Activated naive CD4-positive, alpha-beta T cell treated with anti-CD3 and anti-CD28 coated beads for 36 hours (primary cell): Measurements from ENCODE around the gene NFE2L2. TPM values are rescaled to one million over a fixed set of nuclear protein-coding genes. Genes with fewer than 3 reads are reported as not detected.

Source experiments
- microRNA-seq: library from miRNA; unstranded; fragments of <30 nt; microRNA quantifications from one replicate; pipeline ENCODE4 v1.2.0, GENCODE V29; 2022; ENCODE audit warnings: borderline microRNAs expressed, borderline replicate concordance
- total RNA-seq, 2 experiments: library from RNA; stranded (reverse); gene quantifications; one replicate each; pipeline ENCODE4 v1.2.3, GENCODE V29; 2021

NFE2L2 gene
- total RNA-seq, 2 experiments from 2014 or later: 63.8 to 66.9 TPM

Small RNA genes lying within 50 kb of the gene (microRNA-seq; reads per million reads assigned to microRNA genes)
- not detected for gene MIR3128
- not detected for gene MIR6512

Other genes with a start within 250 kb of the NFE2L2 start
- gene HNRNPA3, start 51.9 kb downstream of the NFE2L2 start, total RNA-seq: 100 to 1,000 TPM; 312 to 340 TPM
- gene AGPS, start 128.0 kb upstream of the NFE2L2 start, total RNA-seq: 10 to 100 TPM; 50.7 to 51.8 TPM